Lower lobe of right lung (tissue), 2 donors: ENCODE data around the gene ACTR6. TPM values are rescaled to one million over a fixed set of nuclear protein-coding genes. Genes with fewer than 3 reads are reported as not detected.

Experiments
- ATAC-seq, 2 donors: fragments of 200-7000 bp; cut with Tn5 transposase; one replicate each; pipeline ENCODE4 v1.9.1; 2020 to 2022; ENCODE audit warnings: mild to moderate bottlenecking in 2 of 2, moderate library complexity in 2 of 2
- DNase-seq: peaks from one replicate; pipeline ENCODE4 v3.0.0-alpha.2; 2020
- H3K27ac ChIP-seq: fragments of 200-600 bp; one replicate; pipeline ENCODE4 v1.8.0; 2022
- H3K27me3 ChIP-seq: fragments of 200-600 bp; one replicate; pipeline ENCODE4 v1.8.0; 2022; ENCODE audit warnings: low read depth
- H3K36me3 ChIP-seq: fragments of 200-600 bp; one replicate; pipeline ENCODE4 v1.8.0; 2022; ENCODE audit warnings: mild to moderate bottlenecking
- H3K4me1 ChIP-seq: fragments of 200-600 bp; one replicate; pipeline ENCODE4 v1.8.0; 2022
- H3K4me3 ChIP-seq: fragments of 200-600 bp; one replicate; pipeline ENCODE4 v1.8.0; 2022; ENCODE audit warnings: mild to moderate bottlenecking
- H3K9me3 ChIP-seq: fragments of 200-600 bp; one replicate; pipeline ENCODE4 v1.8.0; 2022
- CTCF ChIP-seq: fragments of 200-600 bp; IDR thresholded peaks from one replicate; pipeline ENCODE4 v1.8.0; 2022; ENCODE audit warnings: antibody characterized with exemption, mild to moderate bottlenecking
- intact Hi-C: fragments of 100-400 bp; cut with DNase I; formaldehyde crosslinking; loops from one replicate; pipeline ENCODE4 v1.11.0; 2022
- total RNA-seq: library from RNA; stranded (reverse); fragmentation: NEBNext Ultra II Directional; extraction: Animal tissue kit (Norgen Biotek cat#: 25700); gene quantifications from one replicate; pipeline ENCODE4 v1.2.1, GENCODE V29; 2021
- donor health status: DM: no; HTN: yes; CAD: no; lungs with severe emphysema.

Gene ACTR6
- total RNA-seq, 1 donor from 2014 or later = 23.8 TPM

GRCh38 chr12:100197486-100197885, 3.1 kb upstream of the ACTR6 start:
- DNase-seq (no peak), ATAC-seq (no peak)
- Histone ChIP-seq H3K9me3 (no peaks in the 10 kb centered on the region), H3K36me3 (no peaks in the 10 kb centered on the region), H3K4me3 (no peak overlapping the region), H3K4me1 (peaks cover 15% of the 10 kb centered on the region), H3K27me3 (no peaks in the 10 kb centered on the region), H3K27ac (no peak overlapping the region)
- intact Hi-C loops = no loop called here
- TF ChIP-seq CTCF = no peak

- Histone ChIP-seq H3K4me1 (peaks cover 20% of the 10 kb centered on the region), H3K9me3 (no peaks in the 10 kb centered on the region), H3K4me3 (peak overlapping the region; percentile 85), H3K27me3 (no peaks in the 10 kb centered on the region), H3K36me3 (peaks cover 5% of the 10 kb centered on the region), H3K27ac (peak overlapping the region; percentile 77)
- ATAC-seq (no peak), DNase-seq (no peak)
- no peak for TF ChIP-seq CTCF
- intact Hi-C loops = no loop called here
Observed at GRCh38 chr12:100199023-100199346, 1.6 kb upstream of the ACTR6 start.

- peaks cover 5% of the 10 kb centered on the region for H3K36me3 ChIP-seq
- H3K4me1 ChIP-seq = peaks cover 20% of the 10 kb centered on the region
- H3K27me3 ChIP-seq = no peaks in the 10 kb centered on the region
- DNase-seq = peak; percentile 88
- no peaks in the 10 kb centered on the region for H3K9me3 ChIP-seq
- intact Hi-C loops = no loop called here
- peak overlapping the region; percentile 77 for H3K27ac ChIP-seq
- TF ChIP-seq CTCF = no peak
- peak overlapping the region; percentile 85 for H3K4me3 ChIP-seq
- ATAC-seq = peak; percentile 93 to 95
Observed at GRCh38 chr12:100199347-100200149, 1.1 kb upstream of the ACTR6 start.

- ATAC-seq (no peak), DNase-seq (no peak)
- peaks cover 25% of the 10 kb centered on the region for H3K36me3 ChIP-seq
- TF ChIP-seq CTCF = no peak
- no peaks in the 10 kb centered on the region for H3K27me3 ChIP-seq
- no peaks in the 10 kb centered on the region for H3K9me3 ChIP-seq
- intact Hi-C loops = no loop called here
- peak overlapping the region; percentile 85 for H3K4me3 ChIP-seq
- H3K4me1 ChIP-seq = peaks cover 20% of the 10 kb centered on the region
- no peak overlapping the region for H3K27ac ChIP-seq
Observed at GRCh38 chr12:100201604-100202423, 1.2 kb downstream of the ACTR6 start.

GRCh38 chr12:100207311-100207710, 6.7 kb downstream of the ACTR6 start:
- Histone ChIP-seq H3K4me3 (no peak overlapping the region), H3K27me3 (no peaks in the 10 kb centered on the region), H3K27ac (no peak overlapping the region), H3K36me3 (peaks cover 80% of the 10 kb centered on the region), H3K9me3 (no peaks in the 10 kb centered on the region), H3K4me1 (peaks cover 5% of the 10 kb centered on the region)
- no peak for TF ChIP-seq CTCF
- DNase-seq (no peak), ATAC-seq (no peak)
- intact Hi-C loops = no loop called here
